HG02759 (cell line): ENCODE data around the gene FANCC.

Experiments used
- ATAC-seq: cut with Tn5 transposase; IDR thresholded peaks from one replicate; pipeline ENCODE4 v1.9.1; 2021; ENCODE audit warnings: mild to moderate bottlenecking, moderate library complexity; ENCODE audit not compliant: unreplicated experiment

The FANCC gene

GRCh38 chr9:95053611-95054570 is 263.6 kb downstream of the FANCC start:
- no peak for ATAC-seq

DNA sequence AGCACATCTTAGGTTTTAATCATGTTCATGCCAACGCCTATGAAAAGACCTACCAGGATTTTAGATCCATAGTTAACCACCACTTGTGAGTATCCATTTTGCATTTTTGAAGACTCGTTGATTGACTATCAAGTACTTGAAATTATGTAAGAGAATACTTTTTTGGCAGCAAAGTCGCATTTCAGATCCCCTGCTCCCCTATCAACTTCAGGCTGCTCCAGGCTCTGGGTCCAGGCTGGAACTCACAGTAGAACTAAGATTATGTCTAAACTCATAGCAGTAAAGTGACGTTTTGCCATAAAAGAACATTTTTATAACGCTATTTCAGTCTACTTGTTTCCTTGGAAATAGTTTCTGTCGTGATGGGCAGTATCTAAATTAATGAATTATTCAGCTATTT is 267.7 kb downstream of the FANCC start:
- no peak for ATAC-seq
